BLaER1 treated with 17β-estradiol and CSF1 and Interleukin-3, amounts not matched to agents 10 nM and 100 nM (cell line): ENCODE data around the gene FAM89A.
"Not testable (repeated sequence)": the region's sequence is repeated elsewhere in the genome, so short reads cannot be mapped to it uniquely, and the experiment has no call there.

Experiments
- H3K27ac ChIP-seq, 11 experiments: shearing (Covaris generic); formaldehyde crosslinking; 2 replicates each; pipeline ENCODE4 v1.8.1; 2022
- H3K27me3 ChIP-seq, 11 experiments: shearing (Covaris generic); formaldehyde crosslinking; 2 replicates each; pipeline ENCODE4 v1.8.1; 2022
- H3K36me3 ChIP-seq, 11 experiments: shearing (Covaris generic); formaldehyde crosslinking; 2 replicates each; pipeline ENCODE4 v1.8.1; 2022
- H3K4me1 ChIP-seq, 10 experiments: shearing (Covaris generic); formaldehyde crosslinking; 2 replicates each; pipeline ENCODE4 v1.8.1; 2022
- H3K4me2 ChIP-seq, 11 experiments: shearing (Covaris generic); formaldehyde crosslinking; 2 replicates each; pipeline ENCODE4 v1.8.1; 2022
- H3K4me3 ChIP-seq, 10 experiments: shearing (Covaris generic); formaldehyde crosslinking; 2 replicates each; pipeline ENCODE4 v1.8.1; 2022
- H3K9ac ChIP-seq, 11 experiments: shearing (Covaris generic); formaldehyde crosslinking; 2 replicates each; pipeline ENCODE4 v1.8.1; 2022
- H3K9me3 ChIP-seq, 11 experiments: shearing (Covaris generic); formaldehyde crosslinking; replicated peaks in 1 of 11; 2 replicates each; pipeline ENCODE4 v1.8.1; 2022
- H4K20me1 ChIP-seq, 11 experiments: shearing (Covaris generic); formaldehyde crosslinking; 2 replicates each; pipeline ENCODE4 v1.8.1; 2022
- Cebpa-rat ChIP-seq, 11 experiments: shearing (Covaris generic); IDR thresholded peaks; 2 replicates each; pipeline ENCODE4 v1.8.1; 2022

FAM89A gene

GRCh38 chr1:231001892-231002291, 38.2 kb downstream of the FAM89A start:
- no peaks in the 10 kb centered on the region for H3K4me1 ChIP-seq
- no peaks in the 10 kb centered on the region for H4K20me1 ChIP-seq
- no peak overlapping the region for H3K4me2 ChIP-seq
- H3K9ac ChIP-seq: no peak overlapping the region
- H3K4me3 ChIP-seq: no peak overlapping the region
- peaks cover 42 to 54% (median 47%) of the 10 kb centered on the region in 11 experiments for H3K9me3 ChIP-seq
- no peaks in the 10 kb centered on the region for H3K27me3 ChIP-seq
- peaks cover 65 to 82% (median 73%) of the 10 kb centered on the region in 11 experiments for H3K36me3 ChIP-seq
- no peak overlapping the region for H3K27ac ChIP-seq
- TF ChIP-seq Cebpa-rat (IDR thresholded peaks at IDR 0.05): no peak

GRCh38 chr1:231000639-231001038, 39.4 kb downstream of the FAM89A start:
- H3K9me3 ChIP-seq: peaks cover 32 to 41% (median 35%) of the 10 kb centered on the region in 11 experiments
- H3K27me3 ChIP-seq: no peaks in the 10 kb centered on the region
- no peak overlapping the region for H3K4me2 ChIP-seq
- H4K20me1 ChIP-seq: no peaks in the 10 kb centered on the region
- no peak overlapping the region for H3K27ac ChIP-seq
- H3K9ac ChIP-seq: no peak overlapping the region
- no peaks in the 10 kb centered on the region for H3K4me1 ChIP-seq
- no peak for TF ChIP-seq Cebpa-rat (IDR thresholded peaks at IDR 0.05)
- H3K36me3 ChIP-seq: peaks cover 77 to 95% (median 85%) of the 10 kb centered on the region in 11 experiments
- no peak overlapping the region for H3K4me3 ChIP-seq

DNA sequence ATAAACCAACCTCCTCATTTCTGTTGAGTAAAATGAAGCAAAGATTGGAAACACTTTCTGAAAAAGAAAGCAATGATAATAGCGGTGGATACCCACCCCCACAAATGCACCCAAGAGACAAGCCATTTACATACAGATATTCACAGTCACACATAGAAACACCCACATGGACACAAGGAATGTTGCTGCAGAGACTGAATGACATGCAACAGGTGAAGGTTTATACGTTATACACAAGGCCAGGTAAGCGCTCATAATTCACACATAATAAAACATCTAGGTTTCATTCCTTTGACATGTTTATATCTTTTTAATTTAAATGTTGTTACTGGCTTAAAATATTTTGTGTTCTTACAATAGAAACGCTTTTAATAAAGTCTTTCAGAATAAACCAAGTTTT, 39.9 kb downstream of the FAM89A start:
- no peak for TF ChIP-seq Cebpa-rat (IDR thresholded peaks at IDR 0.05)
- Histone ChIP-seq H3K4me2 (no peak overlapping the region), H4K20me1 (no peaks in the 10 kb centered on the region), H3K27me3 (no peaks in the 10 kb centered on the region), H3K9me3 (peaks cover 30 to 37% (median 33%) of the 10 kb centered on the region in 11 experiments), H3K27ac (no peak overlapping the region), H3K36me3 (peaks cover 79 to 98% (median 86%) of the 10 kb centered on the region in 11 experiments), H3K4me1 (no peaks in the 10 kb centered on the region), H3K4me3 (no peak overlapping the region), H3K9ac (no peak overlapping the region)

GRCh38 chr1:230994860-230995259, 45.2 kb downstream of the FAM89A start:
- TF ChIP-seq Cebpa-rat (IDR thresholded peaks at IDR 0.05): no peak
- H3K4me3 ChIP-seq: no peak overlapping the region
- no peaks in the 10 kb centered on the region for H4K20me1 ChIP-seq
- no peaks in the 10 kb centered on the region for H3K27me3 ChIP-seq
- H3K27ac ChIP-seq: no peak overlapping the region
- no peak overlapping the region for H3K4me2 ChIP-seq
- peaks cover 74 to 99% (median 90%) of the 10 kb centered on the region in 11 experiments for H3K36me3 ChIP-seq
- no peaks in the 10 kb centered on the region for H3K4me1 ChIP-seq
- no peaks in the 10 kb centered on the region for H3K9me3 ChIP-seq
- no peak overlapping the region for H3K9ac ChIP-seq

DNA sequence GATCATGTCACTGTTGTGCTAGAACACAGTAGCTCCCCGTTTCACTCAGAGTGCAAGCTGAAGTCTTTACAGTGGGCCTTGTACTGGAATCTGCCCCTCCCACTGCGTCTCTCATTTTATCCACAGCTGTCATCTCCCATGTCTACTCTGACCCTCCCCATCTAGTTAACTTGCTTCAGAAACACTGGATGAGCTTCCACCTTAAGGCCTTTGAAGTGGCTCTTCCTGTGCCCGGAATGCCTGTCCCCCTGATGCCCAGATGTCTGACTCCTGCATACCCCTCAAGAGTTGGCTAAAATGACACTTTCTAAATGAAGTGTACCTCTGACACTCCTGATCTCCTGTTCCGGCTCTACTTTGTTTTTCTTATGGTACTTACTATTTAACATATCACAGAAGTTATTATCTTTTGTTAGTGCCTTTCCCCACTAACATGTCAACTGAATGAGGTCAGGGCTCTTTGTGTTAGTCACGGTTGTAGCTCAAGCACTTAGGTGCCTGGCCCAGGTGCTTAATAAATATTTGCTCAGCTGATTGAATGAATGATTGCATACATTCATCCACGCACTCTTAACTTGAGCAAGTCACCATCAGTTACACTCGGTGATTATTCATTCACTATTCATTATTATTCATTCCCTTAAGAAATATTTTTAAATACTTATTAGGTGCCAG, 47.8 kb downstream of the FAM89A start:
- no peak for TF ChIP-seq Cebpa-rat (IDR thresholded peaks at IDR 0.05)
- H3K4me2 ChIP-seq: no peak overlapping the region
- H3K9me3 ChIP-seq: no peaks in the 10 kb centered on the region
- H3K4me1 ChIP-seq: no peaks in the 10 kb centered on the region
- H3K27me3 ChIP-seq: no peaks in the 10 kb centered on the region
- no peak overlapping the region for H3K27ac ChIP-seq
- H3K4me3 ChIP-seq: no peak overlapping the region
- H4K20me1 ChIP-seq: peaks cover 0 to 6% (median 0%) of the 10 kb centered on the region in 11 experiments; a peak in 2 of 22 replicates
- H3K9ac ChIP-seq: no peak overlapping the region
- peaks cover 56 to 89% (median 72%) of the 10 kb centered on the region in 11 experiments for H3K36me3 ChIP-seq

DNA sequence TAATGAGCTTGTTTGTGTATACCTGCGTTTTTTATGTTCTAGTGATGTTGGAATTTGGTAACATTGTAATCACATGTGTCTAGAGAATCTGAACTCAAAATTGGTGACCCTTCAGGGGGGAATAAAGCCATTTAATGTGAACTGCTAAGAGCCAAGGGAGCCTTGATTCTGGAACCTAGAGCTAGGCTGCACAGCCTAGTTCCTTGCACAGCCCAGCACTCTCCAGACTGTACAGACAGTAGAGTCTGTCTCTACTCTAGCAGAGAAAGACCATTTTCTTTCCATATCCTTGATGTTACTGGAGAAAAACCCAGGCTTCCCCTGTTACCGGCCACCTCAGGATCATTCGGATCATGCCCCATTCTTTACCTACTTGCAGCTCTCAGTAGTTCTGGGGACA, 52.6 kb downstream of the FAM89A start:
- H3K27me3 ChIP-seq: no peaks in the 10 kb centered on the region
- no peak overlapping the region for H3K27ac ChIP-seq
- no peak overlapping the region for H3K4me3 ChIP-seq
- H3K9me3 ChIP-seq: no peaks in the 10 kb centered on the region
- H3K4me1 ChIP-seq: peaks cover 0 to 19% (median 15%) of the 10 kb centered on the region in 10 experiments; a peak in 16 of 20 replicates
- H3K36me3 ChIP-seq: peaks cover 31 to 67% (median 36%) of the 10 kb centered on the region in 11 experiments
- no peak for TF ChIP-seq Cebpa-rat (IDR thresholded peaks at IDR 0.05)
- peaks cover 0 to 21% (median 4%) of the 10 kb centered on the region in 11 experiments; a peak in 6 of 22 replicates for H4K20me1 ChIP-seq
- H3K4me2 ChIP-seq: no peak overlapping the region
- H3K9ac ChIP-seq: no peak overlapping the region

- H3K4me3 ChIP-seq: no peak overlapping the region
- no peak overlapping the region for H3K9ac ChIP-seq
- peaks cover 0 to 21% (median 4%) of the 10 kb centered on the region in 11 experiments; a peak in 6 of 22 replicates for H4K20me1 ChIP-seq
- no peak overlapping the region for H3K4me2 ChIP-seq
- H3K27me3 ChIP-seq: no peaks in the 10 kb centered on the region
- H3K4me1 ChIP-seq: peaks cover 0 to 19% (median 15%) of the 10 kb centered on the region in 10 experiments; a peak in 16 of 20 replicates
- no peaks in the 10 kb centered on the region for H3K9me3 ChIP-seq
- H3K27ac ChIP-seq: no peak overlapping the region
- no peak for TF ChIP-seq Cebpa-rat (IDR thresholded peaks at IDR 0.05)
- peaks cover 27 to 67% (median 34%) of the 10 kb centered on the region in 11 experiments for H3K36me3 ChIP-seq
Observed at GRCh38 chr1:230986976-230987375, 53.1 kb downstream of the FAM89A start.

- H3K4me2 ChIP-seq: peak overlapping the region in 8 of 11 experiments; percentile 9 to 74 (median 58); a peak in 16 of 22 replicates
Observed at GRCh38 chr1:230985711-230986110, 54.3 kb downstream of the FAM89A start.

GRCh38 chr1:230984622-230985515, 55.2 kb downstream of the FAM89A start:
- H3K4me3 ChIP-seq, H3K9me3 ChIP-seq, H3K27me3 ChIP-seq, H3K27ac ChIP-seq, H3K9ac ChIP-seq: not testable (repeated sequence)
- H3K4me1 ChIP-seq: peaks cover 13 to 28% (median 26%) of the 10 kb centered on the region in 10 experiments
- peaks cover 18 to 54% (median 23%) of the 10 kb centered on the region in 11 experiments; a peak in 21 of 22 replicates for H3K36me3 ChIP-seq
- peak overlapping the region in 8 of 11 experiments; percentile 9 to 74 (median 58); a peak in 16 of 22 replicates for H3K4me2 ChIP-seq
- H4K20me1 ChIP-seq: peaks cover 0 to 21% (median 4%) of the 10 kb centered on the region in 11 experiments; a peak in 6 of 22 replicates

More at GRCh38 chr1:230985711-230986110, 54.3 kb downstream of the FAM89A start:
- Histone ChIP-seq H4K20me1 (peaks cover 0 to 21% (median 4%) of the 10 kb centered on the region in 11 experiments; a peak in 6 of 22 replicates), H3K9ac (no peak overlapping the region), H3K4me3 (no peak overlapping the region), H3K4me1 (peaks cover 5 to 20% (median 18%) of the 10 kb centered on the region in 10 experiments), H3K27ac (no peak overlapping the region), H3K27me3 (no peaks in the 10 kb centered on the region), H3K9me3 (no peaks in the 10 kb centered on the region), H3K36me3 (peaks cover 26 to 63% (median 31%) of the 10 kb centered on the region in 11 experiments)
- no peak for TF ChIP-seq Cebpa-rat (IDR thresholded peaks at IDR 0.05)
